H9 (cell line): ENCODE data around the gene GTF2B. TPM values are rescaled to one million over a fixed set of nuclear protein-coding genes. Genes with fewer than 3 reads are reported as not detected.

Experiments used
- DNase-seq: peaks from one replicate; pipeline ENCODE4 v3.0.0-alpha.2; 2017
- H2AFZ ChIP-seq: one replicate; pipeline ENCODE4 v1.6.1; 2013; ENCODE audit warnings: mild to moderate bottlenecking, low read length, control low read depth, moderate library complexity
- H2AK5ac ChIP-seq: 2 replicates; pipeline ENCODE4 v1.6.1; 2013; ENCODE audit warnings: low read length, control low read depth, mixed read lengths; ENCODE audit not compliant: insufficient read length
- H2BK120ac ChIP-seq: one replicate; pipeline ENCODE4 v1.6.1; 2013; ENCODE audit warnings: low read depth, mild to moderate bottlenecking, low read length, control low read depth, inconsistent platforms; ENCODE audit not compliant: poor library complexity, severe bottlenecking
- H2BK12ac ChIP-seq: 2 replicates; pipeline ENCODE4 v1.6.1; 2013; ENCODE audit warnings: low read length, control low read depth, mixed read lengths, low read depth; ENCODE audit not compliant: insufficient read length
- H2BK15ac ChIP-seq: 2 replicates; pipeline ENCODE4 v1.6.1; 2013; ENCODE audit warnings: low read depth, low read length, control low read depth
- H2BK20ac ChIP-seq: one replicate; pipeline ENCODE4 v1.6.1; 2013; ENCODE audit warnings: low read depth, mild to moderate bottlenecking, low read length, control low read depth, inconsistent platforms; ENCODE audit not compliant: poor library complexity, severe bottlenecking
- H2BK5ac ChIP-seq: 2 replicates; pipeline ENCODE4 v1.6.1; 2013; ENCODE audit warnings: low read length, control low read depth, mixed read lengths; ENCODE audit not compliant: insufficient read length
- H3K14ac ChIP-seq: 2 replicates; pipeline ENCODE4 v1.6.1; 2013; ENCODE audit warnings: low read length, control low read depth; ENCODE audit not compliant: insufficient read depth
- H3K18ac ChIP-seq: 2 replicates; pipeline ENCODE4 v1.6.1; 2013; ENCODE audit warnings: low read depth, mild to moderate bottlenecking, mixed read lengths, low read length, control low read depth; ENCODE audit not compliant: insufficient read length
- H3K23ac ChIP-seq: 2 replicates; pipeline ENCODE4 v1.6.1; 2013; ENCODE audit warnings: low read length, control low read depth, mixed read lengths, low read depth; ENCODE audit not compliant: insufficient read length
- H3K23me2 ChIP-seq: 2 replicates; pipeline ENCODE4 v1.6.1; 2013; ENCODE audit warnings: low read depth, mild to moderate bottlenecking, mixed read lengths, low read length, control low read depth; ENCODE audit not compliant: insufficient read length, poor library complexity, severe bottlenecking
- H3K27ac ChIP-seq: 2 replicates; pipeline ENCODE4 v1.5.1; 2013; ENCODE audit warnings: low read length, control low read depth, mixed read lengths, low read depth; ENCODE audit not compliant: insufficient read length
- H3K27me3 ChIP-seq: 2 replicates; pipeline ENCODE4 v1.6.1; 2013; ENCODE audit warnings: low read length, control low read depth, inconsistent platforms; ENCODE audit not compliant: insufficient read depth
- H3K4ac ChIP-seq: 2 replicates; pipeline ENCODE4 v1.6.1; 2013; ENCODE audit warnings: low read depth, mild to moderate bottlenecking, control low read depth, inconsistent platforms, low read length, moderate library complexity
- H3K4me1 ChIP-seq: 2 replicates; pipeline ENCODE4 v1.6.1; 2013; ENCODE audit warnings: low read length, control low read depth, inconsistent platforms; ENCODE audit not compliant: insufficient read depth
- H3K4me2 ChIP-seq: 2 replicates; pipeline ENCODE4 v1.6.1; 2013; ENCODE audit warnings: low read length, control low read depth, mixed read lengths; ENCODE audit not compliant: insufficient read length, insufficient read depth
- H3K56ac ChIP-seq: 2 replicates; pipeline ENCODE4 v1.6.1; 2013; ENCODE audit warnings: low read depth, mild to moderate bottlenecking, mixed read lengths, low read length, control low read depth; ENCODE audit not compliant: insufficient read length
- H3K79me1 ChIP-seq: 2 replicates; pipeline ENCODE4 v1.6.1; 2013; ENCODE audit warnings: low read depth, mild to moderate bottlenecking, moderate library complexity, low read length, control low read depth, inconsistent platforms; ENCODE audit not compliant: insufficient read depth, poor library complexity, severe bottlenecking
- H3K79me2 ChIP-seq: 2 replicates; pipeline ENCODE4 v1.6.1; 2013; ENCODE audit warnings: low read length, control low read depth, inconsistent platforms; ENCODE audit not compliant: insufficient read depth
- H3K9ac ChIP-seq: 2 replicates; pipeline ENCODE4 v1.6.1; 2013; ENCODE audit warnings: low read length, control low read depth, mixed read lengths; ENCODE audit not compliant: insufficient read length; ENCODE audit errors: extremely low read depth
- H3K9me3 ChIP-seq: one replicate; pipeline ENCODE4 v1.6.1; 2013; ENCODE audit warnings: low read depth, low read length, inconsistent platforms; ENCODE audit not compliant: control insufficient read depth
- H3T11ph ChIP-seq: one replicate; pipeline ENCODE4 v1.6.1; 2013; ENCODE audit warnings: mild to moderate bottlenecking, low read length, control low read depth, inconsistent platforms
- H4K20me1 ChIP-seq: one replicate; pipeline ENCODE4 v1.6.1; 2013; ENCODE audit not compliant: control insufficient read depth, insufficient read length, insufficient read depth
- H4K5ac ChIP-seq: 2 replicates; pipeline ENCODE4 v1.6.1; 2013; ENCODE audit warnings: low read depth, mild to moderate bottlenecking, mixed read lengths, low read length, control low read depth; ENCODE audit not compliant: insufficient read length
- H4K8ac ChIP-seq: replicated peaks from 2 replicates; pipeline ENCODE4 v1.6.1; 2013; ENCODE audit warnings: low read length, control low read depth, mixed read lengths, low read depth; ENCODE audit not compliant: insufficient read length
- H4K91ac ChIP-seq: 2 replicates; pipeline ENCODE4 v1.6.1; 2013; ENCODE audit warnings: low read depth, mild to moderate bottlenecking, moderate library complexity, mixed read lengths, low read length, control low read depth; ENCODE audit not compliant: insufficient read length
- H3K27ac Mint-ChIP-seq, 3 experiments: 2 replicates in 2 of 3; 3 replicates in 1 of 3; pipeline ENCODE4 v1.8.0; 2020 to 2021; ENCODE audit warnings: mixed read lengths in 3 of 3, mild to moderate bottlenecking in 1 of 3, moderate library complexity in 1 of 3
- H3K27me3 Mint-ChIP-seq: 2 replicates; pipeline ENCODE4 v1.8.0; 2021; ENCODE audit warnings: low read depth, mild to moderate bottlenecking, moderate library complexity, mixed read lengths
- H3K36me3 Mint-ChIP-seq, 3 experiments: 2 replicates in 2 of 3; 3 replicates in 1 of 3; pipeline ENCODE4 v1.8.0; 2020 to 2021; ENCODE audit warnings: low read depth in 3 of 3, mixed read lengths in 3 of 3; ENCODE audit not compliant: insufficient read depth in 1 of 3
- H3K4me1 Mint-ChIP-seq, 2 experiments: 2 replicates each; pipeline ENCODE4 v1.8.0; 2020; ENCODE audit warnings: mixed read lengths in 2 of 2
- H3K4me3 Mint-ChIP-seq, 2 experiments: 2 replicates in 1 of 2; 3 replicates in 1 of 2; pipeline ENCODE4 v1.8.0; 2020 to 2021; ENCODE audit warnings: mild to moderate bottlenecking in 2 of 2, mixed read lengths in 2 of 2, moderate library complexity in 1 of 2
- H3K9me3 Mint-ChIP-seq, 2 experiments: 2 replicates in 1 of 2; 3 replicates in 1 of 2; pipeline ENCODE4 v1.8.0; 2020; ENCODE audit warnings: mild to moderate bottlenecking in 2 of 2, mixed read lengths in 2 of 2, moderate library complexity in 1 of 2
- WGBS: extraction: QIAGEN DNeasy Blood & Tissue Kit; methylation state at CpG from one replicate; pipeline ENCODE4 v1.1.7; 2013; ENCODE audit warnings: missing lambda C conversion rate, low lambda C conversion rate, mixed read lengths; ENCODE audit not compliant: insufficient read length; ENCODE audit errors: extremely low coverage; 5-methylcytosine and 5-hydroxymethylcytosine counted together
- total RNA-seq: library from RNA; stranded (reverse); gene quantifications from 2 replicates; pipeline ENCODE4 v1.2.1, GENCODE V29; 2021
- TF ChIP-seq, protein P1 (sequence below): fragments of 200-600 bp; sonication (generic); conservative IDR thresholded peaks from 3 replicates; pipeline ENCODE4 v1.8.0; 2021; ENCODE audit warnings: antibody characterized with exemption, mild to moderate bottlenecking

The GTF2B gene
- total RNA-seq, 1 experiment from 2014 or later: 23.2 TPM

- Histone ChIP-seq H3K4me1 (no peaks in the 10 kb centered on the region), H2BK20ac (no peak overlapping the region), H3K14ac (no peak overlapping the region), H2AK5ac (no peak overlapping the region), H2BK12ac (no peak overlapping the region), H3K4ac (no peak overlapping the region), H4K20me1 (no peaks in the 10 kb centered on the region), H3K4me2 (no peak overlapping the region), H3K23me2 (no peaks in the 10 kb centered on the region), H3K79me2 (no peaks in the 10 kb centered on the region), H2BK5ac (no peak overlapping the region), H3T11ph (no peak overlapping the region), H2BK120ac (no peak overlapping the region), H3K27ac (no peak overlapping the region), H3K27me3 (no peaks in the 10 kb centered on the region), H2AFZ (no peak overlapping the region), H3K79me1 (no peaks in the 10 kb centered on the region), H3K18ac (no peak overlapping the region), H3K9me3 (no peaks in the 10 kb centered on the region), H4K91ac (no peak overlapping the region), H4K5ac (no peak overlapping the region), H4K8ac (no peak overlapping the region), H2BK15ac (no peak overlapping the region), H3K56ac (no peak overlapping the region), H3K23ac (no peak overlapping the region), H3K9ac (no peak overlapping the region)
- TF ChIP-seq, protein P1, sequence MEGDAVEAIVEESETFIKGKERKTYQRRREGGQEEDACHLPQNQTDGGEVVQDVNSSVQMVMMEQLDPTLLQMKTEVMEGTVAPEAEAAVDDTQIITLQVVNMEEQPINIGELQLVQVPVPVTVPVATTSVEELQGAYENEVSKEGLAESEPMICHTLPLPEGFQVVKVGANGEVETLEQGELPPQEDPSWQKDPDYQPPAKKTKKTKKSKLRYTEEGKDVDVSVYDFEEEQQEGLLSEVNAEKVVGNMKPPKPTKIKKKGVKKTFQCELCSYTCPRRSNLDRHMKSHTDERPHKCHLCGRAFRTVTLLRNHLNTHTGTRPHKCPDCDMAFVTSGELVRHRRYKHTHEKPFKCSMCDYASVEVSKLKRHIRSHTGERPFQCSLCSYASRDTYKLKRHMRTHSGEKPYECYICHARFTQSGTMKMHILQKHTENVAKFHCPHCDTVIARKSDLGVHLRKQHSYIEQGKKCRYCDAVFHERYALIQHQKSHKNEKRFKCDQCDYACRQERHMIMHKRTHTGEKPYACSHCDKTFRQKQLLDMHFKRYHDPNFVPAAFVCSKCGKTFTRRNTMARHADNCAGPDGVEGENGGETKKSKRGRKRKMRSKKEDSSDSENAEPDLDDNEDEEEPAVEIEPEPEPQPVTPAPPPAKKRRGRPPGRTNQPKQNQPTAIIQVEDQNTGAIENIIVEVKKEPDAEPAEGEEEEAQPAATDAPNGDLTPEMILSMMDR: no peak
- Mint-ChIP-seq H3K9me3 (peaks cover 0 to 3% of the 10 kb centered on the region in 2 experiments; a peak in 1 of 5 replicates), H3K4me1 (no peaks in the 10 kb centered on the region), H3K4me3 (no peak overlapping the region), H3K27ac (no peak overlapping the region), H3K36me3 (no peaks in the 10 kb centered on the region), H3K27me3 (no peaks in the 10 kb centered on the region)
- WGBS: no CpG with 5 or more reads among the region's 9 CpGs
- DNase-seq: no peak
Observed at GRCh38 chr1:88911161-88911560, 19.8 kb upstream of the GTF2B start.
